Measurements from ENCODE around the gene SLC25A28.

SLC25A28 gene

DNA sequence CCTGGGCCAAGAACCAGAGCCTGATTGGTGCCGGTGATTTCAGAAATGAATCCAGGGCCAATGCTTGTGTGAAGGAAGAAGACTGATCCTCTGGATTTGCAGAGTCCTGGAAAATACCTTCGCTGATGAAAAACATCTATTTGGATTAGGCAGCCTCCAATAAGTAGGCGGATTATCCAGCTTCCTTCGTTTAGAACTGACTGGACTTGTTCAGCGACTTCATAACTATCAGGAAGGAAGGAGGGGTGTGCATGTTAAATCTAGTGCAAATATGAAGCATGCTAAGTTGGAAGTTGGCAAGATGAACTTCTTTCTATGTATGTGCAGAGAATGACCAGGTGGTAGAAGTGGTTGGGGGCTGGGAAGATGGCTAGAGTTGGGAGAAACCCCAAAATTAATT is 46.4 kb downstream of the SLC25A28 start:
- no peak overlapping the region for H2AK5ac ChIP-seq (ENCODE audit: low read depth, low read length)
- no peak overlapping the region for H3K27ac ChIP-seq (replicated peaks; ENCODE audit: low read length)
- H4K91ac ChIP-seq (ENCODE audit: low read depth, low read length, poor library complexity), result no peak overlapping the region
- H3K4me2 ChIP-seq (ENCODE audit: insufficient read depth, low read length, poor library complexity, severe bottlenecking), result no peak overlapping the region
- H3K14ac ChIP-seq (ENCODE audit: low read length), result no peak overlapping the region
- H3K4me3 ChIP-seq (ENCODE audit: low read length in 2 of 2), result no peak overlapping the region
- H3K36me3 ChIP-seq (replicated peaks in 1 of 2; ENCODE audit: control insufficient read depth in 2 of 2, insufficient read depth in 2 of 2, low read length in 2 of 2), result no peaks in the 10 kb centered on the region
- H2BK15ac ChIP-seq (ENCODE audit: low read length), result no peak overlapping the region
- no CpG with 5 or more reads among the region's 5 CpGs for WGBS, 2 donors (ENCODE audit: extremely low coverage in 2 of 2, insufficient read length in 2 of 2, insufficient replicate concordance in 1 of 2)
- H2AFZ ChIP-seq (ENCODE audit: low read length), result no peak overlapping the region
- no peak overlapping the region for H2BK12ac ChIP-seq (ENCODE audit: low read length)
- DNase-seq (ENCODE audit: low spot score), result no peak
- peaks cover 0 to 33% (median 0%) of the 10 kb centered on the region in 3 experiments for H3K27me3 ChIP-seq (ENCODE audit: control insufficient read depth in 3 of 3, insufficient read depth in 3 of 3, low read depth in 1 of 3, low read length in 3 of 3)
- H3K4me1 ChIP-seq (ENCODE audit: control insufficient read depth in 2 of 2, insufficient read depth in 1 of 2, low read depth in 1 of 2, low read length in 2 of 2), result no peaks in the 10 kb centered on the region
- no peaks in the 10 kb centered on the region for H3K9me3 ChIP-seq (replicated peaks in 1 of 2; ENCODE audit: control insufficient read depth in 2 of 2, insufficient read depth in 1 of 2, low read depth in 1 of 2, low read length in 2 of 2)
- H3K79me1 ChIP-seq (ENCODE audit: low read depth, low read length), result no peaks in the 10 kb centered on the region
- no peak overlapping the region for H4K8ac ChIP-seq (ENCODE audit: low read depth, low read length)
- H3K4ac ChIP-seq (ENCODE audit: low read length), result no peak overlapping the region
- no peak overlapping the region for H3K18ac ChIP-seq (ENCODE audit: low read length)
- no peak overlapping the region for H3K9ac ChIP-seq (ENCODE audit: low read depth, low read length, poor library complexity)
- H2BK120ac ChIP-seq (ENCODE audit: low read depth, low read length), result no peak overlapping the region
- H3K23ac ChIP-seq (ENCODE audit: low read depth, low read length, poor library complexity), result no peak overlapping the region
- H2BK5ac ChIP-seq (ENCODE audit: low read length), result no peak overlapping the region

DNA sequence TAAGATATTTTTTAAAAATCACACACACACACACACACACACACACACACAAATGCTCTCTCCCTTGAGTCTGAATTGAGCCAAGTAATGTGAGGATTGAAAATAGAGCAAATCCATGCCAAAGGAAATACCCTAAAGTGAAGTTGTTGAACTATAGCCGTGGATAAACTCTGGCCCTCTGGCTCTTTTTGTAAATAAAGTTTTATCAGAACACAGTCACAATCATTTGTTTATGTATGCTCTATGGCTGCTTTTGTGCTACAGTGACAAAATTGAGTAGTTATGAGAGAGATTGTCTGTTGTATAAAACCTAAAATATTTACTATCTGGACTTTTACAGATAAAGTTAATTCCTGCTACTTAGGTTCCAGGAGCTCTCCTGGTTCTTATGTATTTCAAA is 48.4 kb downstream of the SLC25A28 start:
- no peaks in the 10 kb centered on the region for H3K36me3 ChIP-seq (replicated peaks in 1 of 2; ENCODE audit: control insufficient read depth in 2 of 2, insufficient read depth in 2 of 2, low read length in 2 of 2)
- no peak overlapping the region for H2AFZ ChIP-seq (ENCODE audit: low read length)
- WGBS, 2 donors (ENCODE audit: extremely low coverage in 2 of 2, insufficient read length in 2 of 2, insufficient replicate concordance in 1 of 2), result no CpG with 5 or more reads among the region's 1 CpG
- no peak overlapping the region for H3K9ac ChIP-seq (ENCODE audit: low read depth, low read length, poor library complexity)
- no peaks in the 10 kb centered on the region for H3K4me1 ChIP-seq (ENCODE audit: control insufficient read depth in 2 of 2, insufficient read depth in 1 of 2, low read depth in 1 of 2, low read length in 2 of 2)
- H3K4me2 ChIP-seq (ENCODE audit: insufficient read depth, low read length, poor library complexity, severe bottlenecking), result no peak overlapping the region
- H3K18ac ChIP-seq (ENCODE audit: low read length), result no peak overlapping the region
- no peak overlapping the region for H3K4me3 ChIP-seq (ENCODE audit: low read length in 2 of 2)
- H3K9me3 ChIP-seq (replicated peaks in 1 of 2; ENCODE audit: control insufficient read depth in 2 of 2, insufficient read depth in 1 of 2, low read depth in 1 of 2, low read length in 2 of 2), result no peaks in the 10 kb centered on the region
- H2BK12ac ChIP-seq (ENCODE audit: low read length), result no peak overlapping the region
- H3K27ac ChIP-seq (replicated peaks; ENCODE audit: low read length), result no peak overlapping the region
- no peak overlapping the region for H4K91ac ChIP-seq (ENCODE audit: low read depth, low read length, poor library complexity)
- H2AK5ac ChIP-seq (ENCODE audit: low read depth, low read length), result no peak overlapping the region
- no peaks in the 10 kb centered on the region for H3K79me1 ChIP-seq (ENCODE audit: low read depth, low read length)
- no peak for DNase-seq (ENCODE audit: low spot score)
- H4K8ac ChIP-seq (ENCODE audit: low read depth, low read length), result no peak overlapping the region
- H3K4ac ChIP-seq (ENCODE audit: low read length), result no peak overlapping the region
- no peak overlapping the region for H3K14ac ChIP-seq (ENCODE audit: low read length)
- peaks cover 0 to 15% (median 0%) of the 10 kb centered on the region in 3 experiments for H3K27me3 ChIP-seq (ENCODE audit: control insufficient read depth in 3 of 3, insufficient read depth in 3 of 3, low read depth in 1 of 3, low read length in 3 of 3)
- no peak overlapping the region for H2BK15ac ChIP-seq (ENCODE audit: low read length)
- no peak overlapping the region for H2BK5ac ChIP-seq (ENCODE audit: low read length)
- no peak overlapping the region for H3K23ac ChIP-seq (ENCODE audit: low read depth, low read length, poor library complexity)
- H2BK120ac ChIP-seq (ENCODE audit: low read depth, low read length), result no peak overlapping the region

GRCh38 chr10:99569961-99570360 is 50.3 kb downstream of the SLC25A28 start:
- Histone ChIP-seq H3K4ac (ENCODE audit: low read length) (no peak overlapping the region), H2AK5ac (ENCODE audit: low read depth, low read length) (no peak overlapping the region), H2BK5ac (ENCODE audit: low read length) (no peak overlapping the region), H3K4me2 (ENCODE audit: insufficient read depth, low read length, poor library complexity, severe bottlenecking) (no peak overlapping the region), H3K27ac (replicated peaks; ENCODE audit: low read length) (no peak overlapping the region), H3K4me1 (ENCODE audit: control insufficient read depth in 2 of 2, insufficient read depth in 1 of 2, low read depth in 1 of 2, low read length in 2 of 2) (no peaks in the 10 kb centered on the region), H4K8ac (ENCODE audit: low read depth, low read length) (no peak overlapping the region), H3K9me3 (replicated peaks in 1 of 2; ENCODE audit: control insufficient read depth in 2 of 2, insufficient read depth in 1 of 2, low read depth in 1 of 2, low read length in 2 of 2) (no peaks in the 10 kb centered on the region), H3K14ac (ENCODE audit: low read length) (no peak overlapping the region), H2BK15ac (ENCODE audit: low read length) (no peak overlapping the region), H2BK120ac (ENCODE audit: low read depth, low read length) (no peak overlapping the region), H2AFZ (ENCODE audit: low read length) (no peak overlapping the region), H3K36me3 (replicated peaks in 1 of 2; ENCODE audit: control insufficient read depth in 2 of 2, insufficient read depth in 2 of 2, low read length in 2 of 2) (no peaks in the 10 kb centered on the region), H3K4me3 (ENCODE audit: low read length in 2 of 2) (no peak overlapping the region), H4K91ac (ENCODE audit: low read depth, low read length, poor library complexity) (no peak overlapping the region), H3K9ac (ENCODE audit: low read depth, low read length, poor library complexity) (no peak overlapping the region), H3K18ac (ENCODE audit: low read length) (no peak overlapping the region), H3K79me1 (ENCODE audit: low read depth, low read length) (no peaks in the 10 kb centered on the region), H3K23ac (ENCODE audit: low read depth, low read length, poor library complexity) (no peak overlapping the region), H2BK12ac (ENCODE audit: low read length) (no peak overlapping the region), H3K27me3 (ENCODE audit: control insufficient read depth in 3 of 3, insufficient read depth in 3 of 3, low read depth in 1 of 3, low read length in 3 of 3) (peaks cover 0 to 15% (median 0%) of the 10 kb centered on the region in 3 experiments)
- DNase-seq (ENCODE audit: low spot score), result no peak

DNA sequence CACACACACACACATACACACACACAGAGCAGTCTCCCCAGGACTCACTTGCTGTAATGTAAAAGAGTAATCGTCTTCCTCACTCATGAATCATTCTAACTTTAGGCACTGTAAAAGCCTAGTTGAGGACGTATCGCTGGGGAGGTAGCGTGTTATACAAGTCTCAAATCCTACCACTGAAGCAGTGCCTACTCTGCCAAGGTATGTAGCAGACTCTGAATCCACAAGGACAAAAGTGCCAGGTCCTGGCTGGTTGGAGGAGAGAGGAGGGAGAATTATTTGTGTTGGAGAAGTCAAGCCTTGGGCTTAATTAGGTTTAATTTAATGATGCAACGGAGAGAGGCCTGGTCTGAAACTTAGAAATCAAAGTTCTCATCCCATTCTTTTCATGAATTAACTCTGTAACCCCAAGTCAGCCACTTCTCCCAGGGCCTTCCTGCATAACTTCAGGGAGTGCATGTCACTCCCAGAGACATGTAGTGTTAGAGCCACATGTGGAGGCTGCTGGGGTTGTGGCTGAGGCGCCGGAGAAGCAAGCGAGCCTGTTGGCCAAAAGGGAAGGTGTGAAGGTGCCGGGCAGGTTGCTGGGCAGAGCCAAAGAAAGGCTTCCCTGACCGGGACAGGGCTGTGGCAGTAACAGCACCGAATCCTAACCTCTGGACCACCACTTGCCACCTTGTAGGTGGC is 50.8 kb downstream of the SLC25A28 start:
- H3K27ac ChIP-seq (replicated peaks; ENCODE audit: low read length), result no peak overlapping the region
- peaks cover 0 to 15% (median 0%) of the 10 kb centered on the region in 3 experiments for H3K27me3 ChIP-seq (ENCODE audit: control insufficient read depth in 3 of 3, insufficient read depth in 3 of 3, low read depth in 1 of 3, low read length in 3 of 3)
- no peak overlapping the region for H4K8ac ChIP-seq (ENCODE audit: low read depth, low read length)
- H2AFZ ChIP-seq (ENCODE audit: low read length), result no peak overlapping the region
- no peak overlapping the region for H3K23ac ChIP-seq (ENCODE audit: low read depth, low read length, poor library complexity)
- H3K4ac ChIP-seq (ENCODE audit: low read length), result no peak overlapping the region
- WGBS, 2 donors (ENCODE audit: extremely low coverage in 2 of 2, insufficient read length in 2 of 2, insufficient replicate concordance in 1 of 2), result no CpG with 5 or more reads among the region's 11 CpGs
- no peak overlapping the region for H3K9ac ChIP-seq (ENCODE audit: low read depth, low read length, poor library complexity)
- no peak overlapping the region for H3K14ac ChIP-seq (ENCODE audit: low read length)
- no peak overlapping the region for H2BK12ac ChIP-seq (ENCODE audit: low read length)
- H3K36me3 ChIP-seq (replicated peaks in 1 of 2; ENCODE audit: control insufficient read depth in 2 of 2, insufficient read depth in 2 of 2, low read length in 2 of 2), result no peaks in the 10 kb centered on the region
- H3K9me3 ChIP-seq (replicated peaks in 1 of 2; ENCODE audit: control insufficient read depth in 2 of 2, insufficient read depth in 1 of 2, low read depth in 1 of 2, low read length in 2 of 2), result no peaks in the 10 kb centered on the region
- no peak overlapping the region for H4K91ac ChIP-seq (ENCODE audit: low read depth, low read length, poor library complexity)
- no peak overlapping the region for H2BK15ac ChIP-seq (ENCODE audit: low read length)
- H3K79me1 ChIP-seq (ENCODE audit: low read depth, low read length), result no peaks in the 10 kb centered on the region
- no peak overlapping the region for H3K18ac ChIP-seq (ENCODE audit: low read length)
- no peak overlapping the region for H3K4me3 ChIP-seq (ENCODE audit: low read length in 2 of 2)
- no peak overlapping the region for H2BK120ac ChIP-seq (ENCODE audit: low read depth, low read length)
- no peak overlapping the region for H2AK5ac ChIP-seq (ENCODE audit: low read depth, low read length)
- H2BK5ac ChIP-seq (ENCODE audit: low read length), result no peak overlapping the region
- no peak for DNase-seq (ENCODE audit: low spot score)
- no peak overlapping the region for H3K4me2 ChIP-seq (ENCODE audit: insufficient read depth, low read length, poor library complexity, severe bottlenecking)
- no peaks in the 10 kb centered on the region for H3K4me1 ChIP-seq (ENCODE audit: control insufficient read depth in 2 of 2, insufficient read depth in 1 of 2, low read depth in 1 of 2, low read length in 2 of 2)

Measured in neuronal stem cell (in vitro differentiated cells).